ENCODE data around the gene GBE1.

The GBE1 gene

GRCh38 chr3:81472600-81473362 lies 288.7 kb downstream of the GBE1 start:
- POLR2A ChIA-PET, result no interaction called here
- Histone ChIP-seq H3K27ac (ENCODE audit: insufficient read depth in 1 of 2, low read depth in 1 of 2, low read length in 2 of 2, poor library complexity in 1 of 2, severe bottlenecking in 2 of 2) (peak overlapping the region in 1 of 2 experiments; percentile 63), H3K36me3 (ENCODE audit: control insufficient read depth in 4 of 4, insufficient read depth in 4 of 4, low read length in 3 of 4) (no peaks in the 10 kb centered on the region), H3K27me3 (replicated peaks in 2 of 5; ENCODE audit: control insufficient read depth in 4 of 5, insufficient read depth in 5 of 5, low read length in 4 of 5) (no peaks in the 10 kb centered on the region), H3K4me3 (ENCODE audit: control insufficient read depth in 1 of 7, extremely low read depth in 1 of 7, insufficient read depth in 4 of 7, low read depth in 2 of 7, low read length in 6 of 7) (no peak overlapping the region), H3K9me3 (ENCODE audit: control extremely low read depth in 1 of 5, control insufficient read depth in 4 of 5, insufficient read depth in 2 of 5, low read depth in 1 of 5, low read length in 4 of 5) (no peaks in the 10 kb centered on the region), H3K4me1 (ENCODE audit: control extremely low read depth in 1 of 4, control insufficient read depth in 4 of 4, insufficient read depth in 4 of 4, low read length in 3 of 4) (peaks cover 0 to 28% (median 5%) of the 10 kb centered on the region in 4 experiments)
- DNase-seq, result peak; percentile 58 to 86 (median 80)
- CTCF ChIA-PET, result interaction anchor here (1.0 to 1.9 kb wide), 4 partner anchors 13 to 172 kb away, joined by 3 to 14 read pairs (median 3); no protein-coding TSS in a partner anchor
- 0% methylated on average over 2 of the region's 6 CpGs for WGBS (ENCODE audit: insufficient coverage)

GRCh38 chr3:81470524-81471278 lies 290.7 kb downstream of the GBE1 start:
- H3K27ac ChIP-seq (ENCODE audit: insufficient read depth in 1 of 2, low read depth in 1 of 2, low read length in 2 of 2, poor library complexity in 1 of 2, severe bottlenecking in 2 of 2), result no peak overlapping the region
- ChIA-PET CTCF (no interaction called here), POLR2A (no interaction called here)
- no peaks in the 10 kb centered on the region for H3K36me3 ChIP-seq (ENCODE audit: control insufficient read depth in 4 of 4, insufficient read depth in 4 of 4, low read length in 3 of 4)
- H3K4me3 ChIP-seq (ENCODE audit: control insufficient read depth in 1 of 7, extremely low read depth in 1 of 7, insufficient read depth in 4 of 7, low read depth in 2 of 7, low read length in 6 of 7), result no peak overlapping the region
- peaks cover 0 to 22% (median 3%) of the 10 kb centered on the region in 4 experiments for H3K4me1 ChIP-seq (ENCODE audit: control extremely low read depth in 1 of 4, control insufficient read depth in 4 of 4, insufficient read depth in 4 of 4, low read length in 3 of 4)
- no peaks in the 10 kb centered on the region for H3K27me3 ChIP-seq (replicated peaks in 2 of 5; ENCODE audit: control insufficient read depth in 4 of 5, insufficient read depth in 5 of 5, low read length in 4 of 5)
- no peaks in the 10 kb centered on the region for H3K9me3 ChIP-seq (ENCODE audit: control extremely low read depth in 1 of 5, control insufficient read depth in 4 of 5, insufficient read depth in 2 of 5, low read depth in 1 of 5, low read length in 4 of 5)
- 92% methylated on average over 2 of the region's 3 CpGs for WGBS (ENCODE audit: insufficient coverage)
- no peak for DNase-seq

- Histone ChIP-seq H3K36me3 (ENCODE audit: control insufficient read depth in 4 of 4, insufficient read depth in 4 of 4, low read length in 3 of 4) (no peaks in the 10 kb centered on the region), H3K27me3 (replicated peaks in 2 of 5; ENCODE audit: control insufficient read depth in 4 of 5, insufficient read depth in 5 of 5, low read length in 4 of 5) (no peaks in the 10 kb centered on the region), H3K4me1 (ENCODE audit: control extremely low read depth in 1 of 4, control insufficient read depth in 4 of 4, insufficient read depth in 4 of 4, low read length in 3 of 4) (peaks cover 0 to 21% (median 3%) of the 10 kb centered on the region in 4 experiments), H3K4me3 (ENCODE audit: control insufficient read depth in 1 of 7, extremely low read depth in 1 of 7, insufficient read depth in 4 of 7, low read depth in 2 of 7, low read length in 6 of 7) (peak overlapping the region in 1 of 7 experiments; percentile 11), H3K9me3 (ENCODE audit: control extremely low read depth in 1 of 5, control insufficient read depth in 4 of 5, insufficient read depth in 2 of 5, low read depth in 1 of 5, low read length in 4 of 5) (no peaks in the 10 kb centered on the region), H3K27ac (ENCODE audit: insufficient read depth in 1 of 2, low read depth in 1 of 2, low read length in 2 of 2, poor library complexity in 1 of 2, severe bottlenecking in 2 of 2) (no peak overlapping the region)
- WGBS (ENCODE audit: insufficient coverage), result 0% methylated on average over 2 of the region's 3 CpGs
- POLR2A ChIA-PET, result no interaction called here
- DNase-seq, result peak in 2 of 3 donors; percentile 45 to 64
- CTCF ChIA-PET, result no interaction called here
Observed at GRCh38 chr3:81468391-81468790, 293.1 kb downstream of the GBE1 start.

DNA sequence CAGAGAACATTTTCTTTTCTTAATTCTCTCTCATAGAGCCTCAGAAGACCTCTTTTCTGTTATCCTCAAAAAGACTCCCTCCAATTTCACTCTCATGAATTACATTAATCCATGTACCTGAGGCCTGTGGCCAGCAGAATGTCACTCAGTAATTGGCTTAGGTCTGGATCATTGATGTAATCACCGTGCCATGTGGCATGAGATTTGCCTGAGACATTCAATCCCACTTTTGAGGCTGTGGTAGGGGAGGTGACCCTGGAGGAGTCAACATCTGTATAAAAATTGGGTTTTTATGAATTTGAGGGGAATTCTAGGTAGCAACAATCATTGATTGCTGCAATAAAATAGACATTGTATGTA lies 295.3 kb downstream of the GBE1 start:
- 86% methylated on average over 1 of the region's 1 CpG for WGBS (ENCODE audit: insufficient coverage)
- H3K4me1 ChIP-seq (ENCODE audit: control extremely low read depth in 1 of 4, control insufficient read depth in 4 of 4, insufficient read depth in 4 of 4, low read length in 3 of 4), result peaks cover 0 to 8% (median 0%) of the 10 kb centered on the region in 4 experiments
- no peaks in the 10 kb centered on the region for H3K9me3 ChIP-seq (ENCODE audit: control extremely low read depth in 1 of 5, control insufficient read depth in 4 of 5, insufficient read depth in 2 of 5, low read depth in 1 of 5, low read length in 4 of 5)
- H3K27ac ChIP-seq (ENCODE audit: insufficient read depth in 1 of 2, low read depth in 1 of 2, low read length in 2 of 2, poor library complexity in 1 of 2, severe bottlenecking in 2 of 2), result no peak overlapping the region
- no peak overlapping the region for H3K4me3 ChIP-seq (ENCODE audit: control insufficient read depth in 1 of 7, extremely low read depth in 1 of 7, insufficient read depth in 4 of 7, low read depth in 2 of 7, low read length in 6 of 7)
- no peak for DNase-seq
- H3K27me3 ChIP-seq (replicated peaks in 2 of 5; ENCODE audit: control insufficient read depth in 4 of 5, insufficient read depth in 5 of 5, low read length in 4 of 5), result no peaks in the 10 kb centered on the region
- CTCF ChIA-PET, result interaction anchor here (0.6 to 1.7 kb wide), 3 partner anchors 9 to 764 kb away, joined by 3 to 8 read pairs (median 3); no protein-coding TSS in a partner anchor
- POLR2A ChIA-PET, result no interaction called here
- H3K36me3 ChIP-seq (ENCODE audit: control insufficient read depth in 4 of 4, insufficient read depth in 4 of 4, low read length in 3 of 4), result no peaks in the 10 kb centered on the region

DNA sequence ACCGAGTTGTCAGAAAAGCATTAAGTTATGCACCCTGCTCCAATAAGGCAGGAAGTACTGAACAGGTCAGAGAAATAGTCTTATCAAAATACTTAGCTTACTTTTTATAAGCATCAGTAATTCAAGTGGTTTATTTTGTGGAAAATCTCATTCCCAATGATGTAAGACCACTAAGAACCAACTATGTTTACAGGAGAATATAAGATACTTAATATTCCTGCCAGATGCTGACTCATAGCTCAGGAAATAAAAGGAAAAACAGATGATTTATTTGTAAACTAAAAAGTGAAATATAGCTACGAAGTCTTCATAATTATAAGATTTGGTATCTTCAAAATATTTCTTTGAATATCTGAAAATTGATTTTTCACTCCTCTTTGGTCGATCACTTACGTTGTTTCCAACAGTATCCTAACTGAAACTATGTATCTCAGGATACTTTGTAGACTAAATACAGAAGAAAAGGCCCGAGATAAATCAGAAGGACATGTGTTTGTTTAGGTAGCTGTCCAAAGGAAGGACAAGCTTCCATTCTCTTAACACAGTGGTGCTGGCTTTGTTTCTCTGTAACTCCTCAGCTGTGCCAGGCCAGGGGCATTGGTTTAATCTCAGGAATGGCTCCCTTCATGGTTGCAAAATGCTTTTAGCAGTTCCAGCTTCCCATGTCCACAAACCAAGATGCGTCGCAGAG lies 295.8 kb downstream of the GBE1 start:
- Histone ChIP-seq H3K36me3 (ENCODE audit: control insufficient read depth in 4 of 4, insufficient read depth in 4 of 4, low read length in 3 of 4) (no peaks in the 10 kb centered on the region), H3K27me3 (replicated peaks in 2 of 5; ENCODE audit: control insufficient read depth in 4 of 5, insufficient read depth in 5 of 5, low read length in 4 of 5) (no peaks in the 10 kb centered on the region), H3K4me3 (ENCODE audit: control insufficient read depth in 1 of 7, extremely low read depth in 1 of 7, insufficient read depth in 4 of 7, low read depth in 2 of 7, low read length in 6 of 7) (no peak overlapping the region), H3K9me3 (ENCODE audit: control extremely low read depth in 1 of 5, control insufficient read depth in 4 of 5, insufficient read depth in 2 of 5, low read depth in 1 of 5, low read length in 4 of 5) (no peaks in the 10 kb centered on the region), H3K27ac (ENCODE audit: insufficient read depth in 1 of 2, low read depth in 1 of 2, low read length in 2 of 2, poor library complexity in 1 of 2, severe bottlenecking in 2 of 2) (no peak overlapping the region), H3K4me1 (ENCODE audit: control extremely low read depth in 1 of 4, control insufficient read depth in 4 of 4, insufficient read depth in 4 of 4, low read length in 3 of 4) (peaks cover 0 to 8% (median 0%) of the 10 kb centered on the region in 4 experiments)
- WGBS (ENCODE audit: insufficient coverage), result 94% methylated on average over 3 of the region's 7 CpGs
- ChIA-PET CTCF (interaction anchor here (0.6 to 1.7 kb wide), 4 partner anchors 8 to 765 kb away, joined by 3 to 8 read pairs (median 3); no protein-coding TSS in a partner anchor), POLR2A (no interaction called here)
- DNase-seq, result no peak

- CTCF ChIA-PET, result interaction anchor here (0.7 to 1.6 kb wide), 2 partner anchors 26 to 44 kb away, joined by 3 to 6 read pairs; no protein-coding TSS in a partner anchor
Observed at GRCh38 chr3:81463781-81464180, 297.7 kb downstream of the GBE1 start.

More at GRCh38 chr3:81463781-81464180, 297.7 kb downstream of the GBE1 start:
- WGBS (ENCODE audit: insufficient coverage), result 100% methylated on average over 2 of the region's 3 CpGs
- H3K27me3 ChIP-seq (replicated peaks in 2 of 5; ENCODE audit: control insufficient read depth in 4 of 5, insufficient read depth in 5 of 5, low read length in 4 of 5), result no peaks in the 10 kb centered on the region
- H3K27ac ChIP-seq (ENCODE audit: insufficient read depth in 1 of 2, low read depth in 1 of 2, low read length in 2 of 2, poor library complexity in 1 of 2, severe bottlenecking in 2 of 2), result no peak overlapping the region
- no peak for DNase-seq
- H3K36me3 ChIP-seq (ENCODE audit: control insufficient read depth in 4 of 4, insufficient read depth in 4 of 4, low read length in 3 of 4), result no peaks in the 10 kb centered on the region
- POLR2A ChIA-PET, result no interaction called here
- no peak overlapping the region for H3K4me3 ChIP-seq (ENCODE audit: control insufficient read depth in 1 of 7, extremely low read depth in 1 of 7, insufficient read depth in 4 of 7, low read depth in 2 of 7, low read length in 6 of 7)
- H3K4me1 ChIP-seq (ENCODE audit: control extremely low read depth in 1 of 4, control insufficient read depth in 4 of 4, insufficient read depth in 4 of 4, low read length in 3 of 4), result peaks cover 0 to 8% (median 0%) of the 10 kb centered on the region in 4 experiments
- no peaks in the 10 kb centered on the region for H3K9me3 ChIP-seq (ENCODE audit: control extremely low read depth in 1 of 5, control insufficient read depth in 4 of 5, insufficient read depth in 2 of 5, low read depth in 1 of 5, low read length in 4 of 5)
